CD4-positive, alpha-beta T cell (primary cell): ENCODE measurements around the gene DNASE1L2. TPM values are rescaled to one million over a fixed set of nuclear protein-coding genes. Genes with fewer than 3 reads are reported as not detected.

Experiments
- ATAC-seq: fragments of 200-7000 bp; cut with Tn5 transposase; one replicate; pipeline ENCODE4 v1.10.0; 2022; ENCODE audit warnings: mild to moderate bottlenecking; ENCODE audit not compliant: poor library complexity
- CTCF ChIA-PET: fragments of 350-600 bp; sonication (Branson Sonifier 250); formaldehyde crosslinking; loops from one replicate; lab custom pipeline; 2021; ENCODE audit warnings: antibody characterized with exemption, inconsistent platforms; lab: Charles Lee
- POLR2A ChIA-PET: fragments of 350-600 bp; sonication (Branson Sonifier 250); formaldehyde crosslinking; loops from one replicate; lab custom pipeline; 2021; ENCODE audit warnings: antibody characterized with exemption, inconsistent platforms; lab: Charles Lee
- DNase-seq, 14 experiments: peaks; one replicate each; pipeline ENCODE4 v3.0.0-alpha.2; 2013 to 2020; ENCODE audit warnings: mixed read lengths in 2 of 14
- H3K27ac ChIP-seq, 2 donors: one replicate each; pipeline versions ENCODE4 v1.5.1 to v1.7.0; 2013; ENCODE audit warnings: low read length in 2 of 2, low read depth in 1 of 2, mild to moderate bottlenecking in 1 of 2
- H3K27me3 ChIP-seq, 2 experiments: 1 replicate in 1 of 2; 2 replicates in 1 of 2; pipeline versions ENCODE4 v1.6.1 to v1.7.0; 2013; ENCODE audit warnings: low read length in 2 of 2, control low read depth in 1 of 2, mild to moderate bottlenecking in 1 of 2, moderate library complexity in 1 of 2; ENCODE audit not compliant: insufficient read depth in 2 of 2, control insufficient read depth in 1 of 2
- H3K36me3 ChIP-seq: one replicate; pipeline ENCODE4 v1.6.1; 2013; ENCODE audit warnings: low read length, control low read depth; ENCODE audit not compliant: insufficient read depth
- H3K4me1 ChIP-seq: one replicate; pipeline ENCODE4 v1.6.1; 2013; ENCODE audit warnings: low read length, control low read depth; ENCODE audit not compliant: insufficient read depth
- H3K4me3 ChIP-seq: one replicate; pipeline ENCODE4 v1.5.1; 2013; ENCODE audit warnings: mild to moderate bottlenecking, low read length, moderate library complexity
- H3K9me3 ChIP-seq, 2 experiments: 1 replicate in 1 of 2; 2 replicates in 1 of 2; pipeline versions ENCODE4 v1.6.1 to v1.7.0; 2013; ENCODE audit warnings: low read length in 2 of 2, mild to moderate bottlenecking in 2 of 2, control low read depth in 1 of 2, moderate library complexity in 1 of 2; ENCODE audit not compliant: control insufficient read depth in 1 of 2, insufficient read depth in 1 of 2
- H3K27ac Mint-ChIP-seq: one replicate; pipeline ENCODE4 v1.8.0; 2020; ENCODE audit warnings: mixed read lengths
- H3K27me3 Mint-ChIP-seq: one replicate; pipeline ENCODE4 v1.8.0; 2021; ENCODE audit warnings: mixed read lengths
- H3K36me3 Mint-ChIP-seq: one replicate; pipeline ENCODE4 v1.8.0; 2021; ENCODE audit warnings: low read depth, mixed read lengths
- H3K4me1 Mint-ChIP-seq: one replicate; pipeline ENCODE4 v1.8.0; 2021; ENCODE audit warnings: low read depth, mixed read lengths
- H3K4me3 Mint-ChIP-seq: one replicate; pipeline ENCODE4 v1.8.0; 2020; ENCODE audit warnings: mild to moderate bottlenecking, mixed read lengths
- H3K9me3 Mint-ChIP-seq: one replicate; pipeline ENCODE4 v1.8.0; 2020; ENCODE audit warnings: mixed read lengths
- CTCF ChIP-seq: fragments of 200-600 bp; IDR thresholded peaks from one replicate; pipeline ENCODE4 v1.8.0; 2022; ENCODE audit warnings: antibody characterized with exemption, mild to moderate bottlenecking
- intact Hi-C, 2 experiments: fragments of 100-400 bp; cut with DNase I in 1 of 2; cut with micrococcal nuclease in 1 of 2; formaldehyde crosslinking; loops; one replicate each; pipeline versions ENCODE4 v1.15.1 to v1.9.0; 2023 to 2025; cut with DNase I, micrococcal nuclease
- total RNA-seq, 174 experiments: library from RNA in 2 of 174; stranded (reverse) in 2 of 174; gene quantifications; one replicate each; pipeline ENCODE4 v1.2.3 and lab custom pipeline; 2021 to 2026

DNASE1L2 gene
- total RNA-seq, 2 experiments from 2014 or later, result 0.22 to 0.36 TPM

GRCh38 chr16:2233872-2234812, 2.1 kb upstream of the DNASE1L2 start:
- POLR2A ChIA-PET, result no interaction called here
- DNase-seq (no peak), ATAC-seq (no peak)
- H3K9me3 Mint-ChIP-seq, result no peaks in the 10 kb centered on the region
- CTCF ChIA-PET, result no interaction called here
- intact Hi-C loops, result no loop called here
- Histone ChIP-seq H3K36me3 (peaks cover 57% of the 10 kb centered on the region), H3K4me3 (no peak overlapping the region), H3K27me3 (peaks cover 0 to 12% of the 10 kb centered on the region in 2 experiments), H3K4me1 (peaks cover 11% of the 10 kb centered on the region), H3K9me3 (no peaks in the 10 kb centered on the region), H3K27ac (no peak overlapping the region)
- peaks cover 29% of the 10 kb centered on the region for H3K36me3 Mint-ChIP-seq
- H3K27ac Mint-ChIP-seq, result no peak overlapping the region
- TF ChIP-seq CTCF, result no peak
- H3K4me1 Mint-ChIP-seq, result no peaks in the 10 kb centered on the region
- H3K4me3 Mint-ChIP-seq, result no peak overlapping the region
- peaks cover 4% of the 10 kb centered on the region for H3K27me3 Mint-ChIP-seq

GRCh38 chr16:2234813-2235170, 1.5 kb upstream of the DNASE1L2 start:
- no peaks in the 10 kb centered on the region for H3K9me3 Mint-ChIP-seq
- H3K9me3 ChIP-seq, result no peaks in the 10 kb centered on the region
- ChIA-PET CTCF (no interaction called here), POLR2A (no interaction called here)
- no peak overlapping the region for H3K27ac Mint-ChIP-seq
- H3K27me3 ChIP-seq, result peaks cover 0 to 12% of the 10 kb centered on the region in 2 experiments
- H3K36me3 Mint-ChIP-seq, result peaks cover 22% of the 10 kb centered on the region
- H3K36me3 ChIP-seq, result peaks cover 50% of the 10 kb centered on the region
- H3K4me3 ChIP-seq, result no peak overlapping the region
- no peak for DNase-seq
- no peak overlapping the region for H3K27ac ChIP-seq
- H3K27me3 Mint-ChIP-seq, result peaks cover 4% of the 10 kb centered on the region
- intact Hi-C loops, result no loop called here
- no peak for ATAC-seq
- TF ChIP-seq CTCF, result no peak
- H3K4me3 Mint-ChIP-seq, result no peak overlapping the region
- no peaks in the 10 kb centered on the region for H3K4me1 Mint-ChIP-seq
- peaks cover 11% of the 10 kb centered on the region for H3K4me1 ChIP-seq

- Histone ChIP-seq H3K4me3 (no peak overlapping the region), H3K4me1 (peaks cover 11% of the 10 kb centered on the region), H3K9me3 (no peaks in the 10 kb centered on the region), H3K27me3 (peaks cover 0 to 12% of the 10 kb centered on the region in 2 experiments), H3K27ac (no peak overlapping the region), H3K36me3 (peaks cover 46% of the 10 kb centered on the region)
- Mint-ChIP-seq H3K27me3 (peaks cover 4% of the 10 kb centered on the region), H3K4me1 (no peaks in the 10 kb centered on the region), H3K36me3 (peaks cover 18% of the 10 kb centered on the region), H3K27ac (no peak overlapping the region), H3K9me3 (no peaks in the 10 kb centered on the region), H3K4me3 (no peak overlapping the region)
- no peak for TF ChIP-seq CTCF
- ATAC-seq (no peak), DNase-seq (no peak)
- CTCF ChIA-PET, result no interaction called here
- POLR2A ChIA-PET, result interaction anchor here (1.6 kb wide), 1 partner anchor 21 kb away, joined by 4 read pairs; the partner anchor contains the start of gene PGP
- intact Hi-C loops, result no loop called here
These were observed 1.0 kb upstream of the DNASE1L2 start for GRCh38 chr16:2235234-2235651.
